ENCODE results near the gene ARMC9. TPM values are rescaled to one million over a fixed set of nuclear protein-coding genes. Genes with fewer than 3 reads are reported as not detected.
A peak's percentile ranks its signal among the peaks of the same experiment; 100 is the strongest.

ARMC9 gene
- total RNA-seq, 2 donors from 2014 or later = 41.7 to 51.5 TPM

DNA sequence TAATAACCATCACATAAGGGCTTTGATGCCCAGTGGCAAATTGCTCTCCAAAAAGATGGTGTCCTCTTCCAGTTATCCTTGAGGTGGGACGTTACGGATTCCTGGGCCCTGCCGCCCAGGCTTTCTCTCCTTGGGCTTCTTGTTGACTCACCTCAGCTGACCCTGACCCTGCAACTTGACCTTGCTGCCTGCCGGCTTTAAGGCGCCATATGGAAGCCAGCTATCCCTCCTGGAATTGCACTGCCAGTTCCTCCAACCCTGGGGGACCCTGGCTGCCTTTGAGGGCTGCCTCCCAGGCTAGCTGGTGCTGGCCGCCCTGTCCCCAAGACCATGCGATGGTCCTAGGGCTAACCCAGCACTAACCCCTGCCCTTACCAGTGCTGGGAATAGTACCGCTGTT is 168.7 kb downstream of the ARMC9 start:
- Mint-ChIP-seq H3K4me1 (peaks cover 15% of the 10 kb centered on the region), H3K9me3 (no peaks in the 10 kb centered on the region), H3K4me3 (no peak overlapping the region), H3K36me3 (ENCODE audit: low read depth) (peaks cover 7% of the 10 kb centered on the region), H3K27me3 (ENCODE audit: insufficient read depth) (no peaks in the 10 kb centered on the region), H3K27ac (no peak overlapping the region)
- DNase-seq = no peak
- no peak overlapping the region for H3K27ac ChIP-seq (ENCODE audit: low read depth, low read length)
- no peaks in the 10 kb centered on the region for H3K4me1 ChIP-seq (ENCODE audit: control insufficient read depth, insufficient read depth, low read length)
- H3K4me3 ChIP-seq (ENCODE audit: low read length) = no peak overlapping the region
- 94 to 100% methylated on average over 5 to 8 of the region's 8 CpGs for WGBS, 2 experiments (ENCODE audit: insufficient coverage in 1 of 2, insufficient read length in 1 of 2)
- H3K27me3 ChIP-seq (ENCODE audit: control insufficient read depth, insufficient read depth, low read length, poor library complexity, severe bottlenecking) = no peaks in the 10 kb centered on the region
- no peaks in the 10 kb centered on the region for H3K36me3 ChIP-seq (ENCODE audit: control insufficient read depth, insufficient read depth, low read length)
- no peaks in the 10 kb centered on the region for H3K9me3 ChIP-seq (ENCODE audit: control insufficient read depth, low read length)
- no peak overlapping the region for H3K9ac ChIP-seq (ENCODE audit: extremely low read depth, low read length, poor library complexity, severe bottlenecking)
- TF ChIP-seq, protein P1, sequence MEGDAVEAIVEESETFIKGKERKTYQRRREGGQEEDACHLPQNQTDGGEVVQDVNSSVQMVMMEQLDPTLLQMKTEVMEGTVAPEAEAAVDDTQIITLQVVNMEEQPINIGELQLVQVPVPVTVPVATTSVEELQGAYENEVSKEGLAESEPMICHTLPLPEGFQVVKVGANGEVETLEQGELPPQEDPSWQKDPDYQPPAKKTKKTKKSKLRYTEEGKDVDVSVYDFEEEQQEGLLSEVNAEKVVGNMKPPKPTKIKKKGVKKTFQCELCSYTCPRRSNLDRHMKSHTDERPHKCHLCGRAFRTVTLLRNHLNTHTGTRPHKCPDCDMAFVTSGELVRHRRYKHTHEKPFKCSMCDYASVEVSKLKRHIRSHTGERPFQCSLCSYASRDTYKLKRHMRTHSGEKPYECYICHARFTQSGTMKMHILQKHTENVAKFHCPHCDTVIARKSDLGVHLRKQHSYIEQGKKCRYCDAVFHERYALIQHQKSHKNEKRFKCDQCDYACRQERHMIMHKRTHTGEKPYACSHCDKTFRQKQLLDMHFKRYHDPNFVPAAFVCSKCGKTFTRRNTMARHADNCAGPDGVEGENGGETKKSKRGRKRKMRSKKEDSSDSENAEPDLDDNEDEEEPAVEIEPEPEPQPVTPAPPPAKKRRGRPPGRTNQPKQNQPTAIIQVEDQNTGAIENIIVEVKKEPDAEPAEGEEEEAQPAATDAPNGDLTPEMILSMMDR (conservative IDR thresholded peaks at IDR 0.05) = no peak

- peak overlapping the region; percentile 85 for H3K27ac Mint-ChIP-seq
- Histone ChIP-seq H3K4me3 (ENCODE audit: low read length) (no peak overlapping the region), H3K27me3 (ENCODE audit: control insufficient read depth, insufficient read depth, low read length, poor library complexity, severe bottlenecking) (no peaks in the 10 kb centered on the region), H3K27ac (ENCODE audit: low read depth, low read length) (peak overlapping the region; percentile 8), H3K9ac (ENCODE audit: extremely low read depth, low read length, poor library complexity, severe bottlenecking) (no peak overlapping the region), H3K36me3 (ENCODE audit: control insufficient read depth, insufficient read depth, low read length) (no peaks in the 10 kb centered on the region), H3K9me3 (ENCODE audit: control insufficient read depth, low read length) (no peaks in the 10 kb centered on the region), H3K4me1 (ENCODE audit: control insufficient read depth, insufficient read depth, low read length) (no peaks in the 10 kb centered on the region)
- H3K4me1 Mint-ChIP-seq = peaks cover 16% of the 10 kb centered on the region
- 80 to 89% methylated on average over 17 to 23 of the region's 23 CpGs for WGBS, 2 experiments (ENCODE audit: insufficient coverage in 1 of 2, insufficient read length in 1 of 2)
- TF ChIP-seq, protein P1 (conservative IDR thresholded peaks at IDR 0.05) = no peak
- H3K9me3 Mint-ChIP-seq = no peaks in the 10 kb centered on the region
- H3K4me3 Mint-ChIP-seq = no peak overlapping the region
- peak; percentile 86 for DNase-seq
- no peaks in the 10 kb centered on the region for H3K27me3 Mint-ChIP-seq (ENCODE audit: insufficient read depth)
- peaks cover 7% of the 10 kb centered on the region for H3K36me3 Mint-ChIP-seq (ENCODE audit: low read depth)
Measured at GRCh38 chr2:231369580-231370428, 171.4 kb downstream of the ARMC9 start.

DNA sequence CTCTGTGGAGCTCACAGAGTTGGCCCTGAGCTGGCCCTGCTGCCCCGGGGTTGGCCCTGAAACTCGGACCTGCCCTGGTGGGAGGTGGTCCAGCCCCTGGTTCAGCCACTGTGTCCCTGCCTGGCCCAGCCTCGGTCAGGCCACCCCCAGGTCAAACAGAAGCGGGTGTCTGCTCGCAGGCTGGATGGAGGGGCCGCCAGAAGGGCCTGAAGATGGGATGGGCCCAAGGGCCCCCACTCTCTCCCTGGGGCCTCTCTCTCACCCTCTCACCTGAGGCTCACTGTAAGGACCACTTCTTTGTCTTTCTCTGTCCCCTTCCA is 172.0 kb downstream of the ARMC9 start:
- Histone ChIP-seq H3K9me3 (ENCODE audit: control insufficient read depth, low read length) (no peaks in the 10 kb centered on the region), H3K4me3 (ENCODE audit: low read length) (no peak overlapping the region), H3K9ac (ENCODE audit: extremely low read depth, low read length, poor library complexity, severe bottlenecking) (no peak overlapping the region), H3K36me3 (ENCODE audit: control insufficient read depth, insufficient read depth, low read length) (no peaks in the 10 kb centered on the region), H3K4me1 (ENCODE audit: control insufficient read depth, insufficient read depth, low read length) (no peaks in the 10 kb centered on the region), H3K27me3 (ENCODE audit: control insufficient read depth, insufficient read depth, low read length, poor library complexity, severe bottlenecking) (no peaks in the 10 kb centered on the region), H3K27ac (ENCODE audit: low read depth, low read length) (peak overlapping the region; percentile 8)
- Mint-ChIP-seq H3K9me3 (peaks cover under 1% of the 10 kb centered on the region), H3K27me3 (ENCODE audit: insufficient read depth) (no peaks in the 10 kb centered on the region), H3K4me3 (no peak overlapping the region), H3K27ac (peak overlapping the region; percentile 87), H3K4me1 (peaks cover 15% of the 10 kb centered on the region), H3K36me3 (ENCODE audit: low read depth) (peaks cover 7% of the 10 kb centered on the region)
- TF ChIP-seq, protein P1 (conservative IDR thresholded peaks at IDR 0.05) = no peak
- 71 to 77% methylated on average over 4 to 6 of the region's 6 CpGs for WGBS, 2 experiments (ENCODE audit: insufficient coverage in 1 of 2, insufficient read length in 1 of 2)
- no peak for DNase-seq
